Measurements from ENCODE around the gene RGMA.
A peak's percentile ranks its signal among the peaks of the same experiment; 100 is the strongest.

RGMA gene

GRCh38 chr15:93052090-93052879, 36.7 kb downstream of the RGMA start:
- no peak for DNase-seq (ENCODE audit: low read depth)
- H3K4me3 ChIP-seq (ENCODE audit: low read length), result no peak overlapping the region
- no peak for TF ChIP-seq CTCF (conservative IDR thresholded peaks at IDR 0.05; ENCODE audit: low read length)

DNA sequence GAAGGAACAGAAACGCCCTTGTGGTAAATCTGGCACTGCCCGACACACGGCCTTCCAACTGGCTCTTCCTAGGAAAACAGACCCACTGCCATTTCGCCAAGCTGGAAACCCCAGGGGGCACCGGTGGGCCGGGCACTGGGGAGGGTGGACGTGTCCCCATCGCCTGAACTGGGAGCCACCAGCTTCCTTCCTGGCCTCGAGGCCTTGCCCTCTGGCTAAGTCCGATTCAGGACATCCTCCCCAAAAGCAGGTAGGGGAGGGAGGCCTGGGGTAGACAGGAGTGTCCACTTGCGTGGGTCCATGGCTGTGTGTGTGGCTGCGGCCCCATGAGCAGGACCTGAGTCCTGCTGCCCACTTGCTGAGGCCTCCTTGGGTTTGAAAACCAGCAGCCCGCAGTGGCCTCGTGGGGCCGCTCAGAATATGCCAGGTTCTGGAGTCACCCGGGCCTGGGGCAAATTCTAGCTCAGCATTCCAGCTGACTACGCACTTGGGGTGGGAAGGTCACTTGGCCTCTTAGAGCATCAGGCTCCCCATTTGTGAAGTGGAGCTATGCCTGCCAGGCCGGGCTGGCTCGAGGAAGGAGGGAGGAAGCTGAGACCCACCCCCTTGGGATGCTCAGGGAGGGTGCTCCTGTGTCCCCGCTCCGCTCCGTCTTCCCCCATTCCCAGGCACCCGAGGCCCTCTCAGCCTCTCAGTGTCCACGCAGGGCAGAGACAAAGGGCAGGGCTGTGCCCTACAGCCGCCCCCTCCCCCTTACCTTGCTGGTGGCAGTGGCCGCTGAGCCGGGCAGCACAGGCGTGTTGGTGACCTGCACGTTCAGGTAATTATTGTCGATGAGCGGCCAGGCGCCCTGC, 37.5 kb downstream of the RGMA start:
- H3K4me3 ChIP-seq (ENCODE audit: low read length), result no peak overlapping the region
- no peak for DNase-seq (ENCODE audit: low read depth)
- no peak for TF ChIP-seq CTCF (conservative IDR thresholded peaks at IDR 0.05; ENCODE audit: low read length)

- TF ChIP-seq CTCF (conservative IDR thresholded peaks at IDR 0.05; ENCODE audit: low read length), result no peak
- no peak overlapping the region for H3K4me3 ChIP-seq (ENCODE audit: low read length)
- DNase-seq (ENCODE audit: low read depth), result no peak
Measured at GRCh38 chr15:93050648-93051047, 38.4 kb downstream of the RGMA start.

- TF ChIP-seq CTCF (conservative IDR thresholded peaks at IDR 0.05; ENCODE audit: low read length), result no peak
- no peak for DNase-seq (ENCODE audit: low read depth)
- no peak overlapping the region for H3K4me3 ChIP-seq (ENCODE audit: low read length)
Measured at GRCh38 chr15:93049914-93050578, 39.0 kb downstream of the RGMA start.

- no peak for TF ChIP-seq CTCF (conservative IDR thresholded peaks at IDR 0.05; ENCODE audit: low read length)
Measured at GRCh38 chr15:93049233-93049632, 39.8 kb downstream of the RGMA start.

GRCh38 chr15:93048759-93049161, 40.3 kb downstream of the RGMA start:
- no peak overlapping the region for H3K4me3 ChIP-seq (ENCODE audit: low read length)
- TF ChIP-seq CTCF (conservative IDR thresholded peaks at IDR 0.05; ENCODE audit: low read length), result no peak
- peak; percentile 43 for DNase-seq (ENCODE audit: low read depth)

More at GRCh38 chr15:93049233-93049632, 39.8 kb downstream of the RGMA start:
- H3K4me3 ChIP-seq (ENCODE audit: low read length), result no peak overlapping the region
- no peak for DNase-seq (ENCODE audit: low read depth)

All from AG10803 (cell line).